ENCODE results near the gene NEK1.
"Not testable (repeated sequence)": the region's sequence is repeated elsewhere in the genome, so short reads cannot be mapped to it uniquely, and the experiment has no call there.

The NEK1 gene

GRCh38 chr4:169446824-169447223 is 165.6 kb downstream of the NEK1 start:
- H3K36me3 ChIP-seq (ENCODE audit: insufficient read depth, low read length) = no peaks in the 10 kb centered on the region
- no peaks in the 10 kb centered on the region for H3K4me1 ChIP-seq (ENCODE audit: insufficient read depth, low read length)
- H3K9ac ChIP-seq (ENCODE audit: low read depth, low read length) = no peak overlapping the region
- WGBS = 95% methylated on average over 4 of the region's 4 CpGs
- no peak overlapping the region for H3K4me3 ChIP-seq (ENCODE audit: low read length)
- H3K9me3 ChIP-seq (ENCODE audit: insufficient read depth, low read depth, low read length) = peaks cover 16% of the 10 kb centered on the region; the same call in 1 of the 2 replicates
- no peak overlapping the region for H3K27ac ChIP-seq (ENCODE audit: low read depth, low read length)
- no peaks in the 10 kb centered on the region for H3K27me3 ChIP-seq (ENCODE audit: insufficient read depth, low read length)

GRCh38 chr4:169443748-169444147 is 168.6 kb downstream of the NEK1 start:
- Histone ChIP-seq H3K36me3 (ENCODE audit: insufficient read depth, low read length) (no peaks in the 10 kb centered on the region), H3K27me3 (ENCODE audit: insufficient read depth, low read length) (no peaks in the 10 kb centered on the region), H3K4me3 (ENCODE audit: low read length) (no peak overlapping the region), H3K4me1 (ENCODE audit: insufficient read depth, low read length) (peaks cover 7% of the 10 kb centered on the region; the same call in 1 of the 2 replicates), H3K9ac (ENCODE audit: low read depth, low read length) (no peak overlapping the region), H3K27ac (ENCODE audit: low read depth, low read length) (no peak overlapping the region), H3K9me3 (ENCODE audit: insufficient read depth, low read depth, low read length) (peaks cover 16% of the 10 kb centered on the region; the same call in 1 of the 2 replicates)
- WGBS = no CpG with 5 or more reads among the region's 1 CpG

GRCh38 chr4:169440446-169440845 is 171.9 kb downstream of the NEK1 start:
- Histone ChIP-seq H3K4me1 (ENCODE audit: insufficient read depth, low read length) (peaks cover 8% of the 10 kb centered on the region; the same call in 1 of the 2 replicates), H3K4me3 (ENCODE audit: low read length) (no peak overlapping the region), H3K36me3 (ENCODE audit: insufficient read depth, low read length) (no peaks in the 10 kb centered on the region), H3K27ac (ENCODE audit: low read depth, low read length) (no peak overlapping the region), H3K9me3 (ENCODE audit: insufficient read depth, low read depth, low read length) (peaks cover 16% of the 10 kb centered on the region; the same call in 1 of the 2 replicates), H3K27me3 (ENCODE audit: insufficient read depth, low read length) (no peaks in the 10 kb centered on the region), H3K9ac (ENCODE audit: low read depth, low read length) (no peak overlapping the region)
- 91% methylated on average over 3 of the region's 3 CpGs for WGBS

- Histone ChIP-seq H3K4me1 (ENCODE audit: insufficient read depth, low read length) (peaks cover 8% of the 10 kb centered on the region; the same call in 1 of the 2 replicates), H3K27ac (ENCODE audit: low read depth, low read length) (no peak overlapping the region), H3K27me3 (ENCODE audit: insufficient read depth, low read length) (no peaks in the 10 kb centered on the region), H3K9ac (ENCODE audit: low read depth, low read length) (no peak overlapping the region), H3K4me3 (ENCODE audit: low read length) (no peak overlapping the region), H3K36me3 (ENCODE audit: insufficient read depth, low read length) (no peaks in the 10 kb centered on the region), H3K9me3 (ENCODE audit: insufficient read depth, low read depth, low read length) (peaks cover 12% of the 10 kb centered on the region; the same call in 1 of the 2 replicates)
- no CpG with 5 or more reads among the region's 1 CpG for WGBS
Observed at GRCh38 chr4:169439244-169439643, 173.1 kb downstream of the NEK1 start.

- Histone ChIP-seq H3K27me3 (ENCODE audit: insufficient read depth, low read length) (no peaks in the 10 kb centered on the region), H3K4me3 (ENCODE audit: low read length) (no peak overlapping the region), H3K9ac (ENCODE audit: low read depth, low read length) (no peak overlapping the region), H3K36me3 (ENCODE audit: insufficient read depth, low read length) (no peaks in the 10 kb centered on the region), H3K27ac (ENCODE audit: low read depth, low read length) (no peak overlapping the region), H3K4me1 (ENCODE audit: insufficient read depth, low read length) (peaks cover 8% of the 10 kb centered on the region; the same call in 1 of the 2 replicates), H3K9me3 (ENCODE audit: insufficient read depth, low read depth, low read length) (peaks cover under 1% of the 10 kb centered on the region; the same call in 1 of the 2 replicates)
- 100% methylated on average over 1 of the region's 2 CpGs for WGBS
Observed at GRCh38 chr4:169438057-169438480, 174.3 kb downstream of the NEK1 start.

- 91% methylated on average over 7 of the region's 7 CpGs for WGBS
- Histone ChIP-seq H3K27ac (ENCODE audit: low read depth, low read length) (no peak overlapping the region), H3K4me1 (ENCODE audit: insufficient read depth, low read length) (peaks cover 8% of the 10 kb centered on the region; the same call in 1 of the 2 replicates), H3K4me3 (ENCODE audit: low read length) (no peak overlapping the region), H3K36me3 (ENCODE audit: insufficient read depth, low read length) (no peaks in the 10 kb centered on the region), H3K27me3 (ENCODE audit: insufficient read depth, low read length) (no peaks in the 10 kb centered on the region), H3K9me3 (ENCODE audit: insufficient read depth, low read depth, low read length) (no peaks in the 10 kb centered on the region), H3K9ac (ENCODE audit: low read depth, low read length) (no peak overlapping the region)
Observed at GRCh38 chr4:169437299-169438047, 174.9 kb downstream of the NEK1 start.

- H3K27ac ChIP-seq (ENCODE audit: low read depth, low read length) = no peak overlapping the region
- H3K9ac ChIP-seq (ENCODE audit: low read depth, low read length) = no peak overlapping the region
- H3K36me3 ChIP-seq (ENCODE audit: insufficient read depth, low read length) = no peaks in the 10 kb centered on the region
- H3K27me3 ChIP-seq (ENCODE audit: insufficient read depth, low read length) = no peaks in the 10 kb centered on the region
- no peak overlapping the region for H3K4me3 ChIP-seq (ENCODE audit: low read length)
- peaks cover 8% of the 10 kb centered on the region; the same call in 1 of the 2 replicates for H3K4me1 ChIP-seq (ENCODE audit: insufficient read depth, low read length)
- H3K9me3 ChIP-seq (ENCODE audit: insufficient read depth, low read depth, low read length) = no peaks in the 10 kb centered on the region
Observed at GRCh38 chr4:169436734-169437133, 175.6 kb downstream of the NEK1 start.

- whole genome bisulfite sequencing = 88% methylated on average over 1 of the region's 3 CpGs
Observed at GRCh38 chr4:169428376-169428775, 184.0 kb downstream of the NEK1 start.

GRCh38 chr4:169427727-169428126 is 184.7 kb downstream of the NEK1 start:
- H3K36me3 ChIP-seq (ENCODE audit: insufficient read depth, low read length) = peaks cover 11% of the 10 kb centered on the region; the same call in 1 of the 2 replicates
- not testable (repeated sequence) for H3K9me3 ChIP-seq (ENCODE audit: insufficient read depth, low read depth, low read length); H3K27ac ChIP-seq (ENCODE audit: low read depth, low read length); H3K27me3 ChIP-seq (ENCODE audit: insufficient read depth, low read length); H3K4me1 ChIP-seq (ENCODE audit: insufficient read depth, low read length); H3K4me3 ChIP-seq (ENCODE audit: low read length); H3K9ac ChIP-seq (ENCODE audit: low read depth, low read length)
- 73% methylated on average over 2 of the region's 2 CpGs for WGBS

More at GRCh38 chr4:169428376-169428775, 184.0 kb downstream of the NEK1 start:
- H3K9ac ChIP-seq (ENCODE audit: low read depth, low read length) = no peak overlapping the region
- no peak overlapping the region for H3K4me3 ChIP-seq (ENCODE audit: low read length)
- no peaks in the 10 kb centered on the region for H3K4me1 ChIP-seq (ENCODE audit: insufficient read depth, low read length)
- H3K27me3 ChIP-seq (ENCODE audit: insufficient read depth, low read length) = no peaks in the 10 kb centered on the region
- no peaks in the 10 kb centered on the region for H3K9me3 ChIP-seq (ENCODE audit: insufficient read depth, low read depth, low read length)
- no peak overlapping the region for H3K27ac ChIP-seq (ENCODE audit: low read depth, low read length)
- peaks cover 11% of the 10 kb centered on the region; the same call in 1 of the 2 replicates for H3K36me3 ChIP-seq (ENCODE audit: insufficient read depth, low read length)

GRCh38 chr4:169420291-169420690 is 192.1 kb downstream of the NEK1 start:
- Histone ChIP-seq H3K4me1 (ENCODE audit: insufficient read depth, low read length) (peaks cover 10% of the 10 kb centered on the region), H3K4me3 (ENCODE audit: low read length) (no peak overlapping the region), H3K27me3 (ENCODE audit: insufficient read depth, low read length) (no peaks in the 10 kb centered on the region), H3K27ac (ENCODE audit: low read depth, low read length) (no peak overlapping the region), H3K36me3 (ENCODE audit: insufficient read depth, low read length) (peaks cover 11% of the 10 kb centered on the region; the same call in 1 of the 2 replicates), H3K9me3 (ENCODE audit: insufficient read depth, low read depth, low read length) (no peaks in the 10 kb centered on the region), H3K9ac (ENCODE audit: low read depth, low read length) (no peak overlapping the region)
- 91% methylated on average over 3 of the region's 4 CpGs for WGBS

GRCh38 chr4:169418846-169419245 is 193.5 kb downstream of the NEK1 start:
- peaks cover 10% of the 10 kb centered on the region for H3K4me1 ChIP-seq (ENCODE audit: insufficient read depth, low read length)
- 0 out of 2 replicates have a peak, but pooled peaks cover 2% of the 10 kb centered on the region for H3K36me3 ChIP-seq (ENCODE audit: insufficient read depth, low read length)
- no peak overlapping the region for H3K9ac ChIP-seq (ENCODE audit: low read depth, low read length)
- no peak overlapping the region for H3K4me3 ChIP-seq (ENCODE audit: low read length)
- H3K9me3 ChIP-seq (ENCODE audit: insufficient read depth, low read depth, low read length) = no peaks in the 10 kb centered on the region
- H3K27ac ChIP-seq (ENCODE audit: low read depth, low read length) = no peak overlapping the region
- H3K27me3 ChIP-seq (ENCODE audit: insufficient read depth, low read length) = no peaks in the 10 kb centered on the region

All from HUES64 (cell line).